Liver (tissue), 9 donors: ENCODE measurements around the gene FCN3. TPM values are rescaled to one million over a fixed set of nuclear protein-coding genes. Genes with fewer than 3 reads are reported as not detected.

Experiments used
- DNase-seq: peaks from one replicate; pipeline ENCODE4 v3.0.0-alpha.2; 2017; ENCODE audit warnings: low spot score
- H3K27ac ChIP-seq, 2 donors: one replicate each; pipeline ENCODE4 v1.7.0; 2013; ENCODE audit warnings: inconsistent platforms in 2 of 2, low read length in 2 of 2, control low read depth in 1 of 2, low read depth in 1 of 2, mild to moderate bottlenecking in 1 of 2
- H3K27me3 ChIP-seq, 4 donors: one replicate each; pipeline versions ENCODE4 v1.6.1 to v1.7.0; 2013; ENCODE audit warnings: low read length in 3 of 4, inconsistent platforms in 1 of 4, mild to moderate bottlenecking in 1 of 4, moderate library complexity in 1 of 4; ENCODE audit not compliant: control insufficient read depth in 4 of 4, insufficient read depth in 4 of 4
- H3K36me3 ChIP-seq, 4 donors: one replicate each; pipeline versions ENCODE4 v1.6.1 to v1.7.0; 2013; ENCODE audit warnings: low read length in 3 of 4, mild to moderate bottlenecking in 3 of 4, low read depth in 1 of 4, moderate library complexity in 1 of 4; ENCODE audit not compliant: control insufficient read depth in 4 of 4, insufficient read depth in 3 of 4
- H3K4me1 ChIP-seq, 4 donors: one replicate each; pipeline versions ENCODE4 v1.6.1 to v1.7.0; 2013; ENCODE audit warnings: low read length in 3 of 4, mild to moderate bottlenecking in 3 of 4, moderate library complexity in 1 of 4; ENCODE audit not compliant: control insufficient read depth in 4 of 4, insufficient read depth in 4 of 4
- H3K4me3 ChIP-seq, 3 donors: one replicate each; pipeline versions ENCODE4 v1.6.1 to v1.7.0; 2013; ENCODE audit warnings: low read length in 3 of 3, control low read depth in 1 of 3, low read depth in 1 of 3, mild to moderate bottlenecking in 1 of 3
- H3K9ac ChIP-seq, 2 donors: one replicate each; pipeline ENCODE4 v1.7.0; 2013; ENCODE audit warnings: low read length in 2 of 2, mild to moderate bottlenecking in 2 of 2, moderate library complexity in 2 of 2, control low read depth in 1 of 2, low read depth in 1 of 2
- H3K9me3 ChIP-seq, 4 donors: one replicate each; pipeline versions ENCODE4 v1.6.1 to v1.7.0; 2013; ENCODE audit warnings: low read length in 3 of 4; ENCODE audit not compliant: control insufficient read depth in 4 of 4
- EGR1 ChIP-seq, 2 donors: IDR thresholded peaks; 2 replicates each; pipeline ENCODE4 v1.6.1; 2016 to 2018; ENCODE audit warnings: antibody characterized with exemption in 2 of 2, low read depth in 2 of 2
- FOXA1 ChIP-seq: IDR thresholded peaks from 2 replicates; pipeline ENCODE4 v1.6.1; 2016; ENCODE audit warnings: antibody characterized with exemption
- FOXA2 ChIP-seq: IDR thresholded peaks from 2 replicates; pipeline ENCODE4 v1.6.1; 2016; ENCODE audit warnings: antibody characterized with exemption
- GABPA ChIP-seq, 2 donors: IDR thresholded peaks in 1 of 2; conservative IDR thresholded peaks in 1 of 2; 2 replicates each; pipeline ENCODE4 v1.6.1; 2016; ENCODE audit warnings: antibody characterized with exemption in 2 of 2, mild to moderate bottlenecking in 1 of 2, moderate library complexity in 1 of 2
- JUND ChIP-seq, 2 donors: IDR thresholded peaks; 2 replicates each; pipeline ENCODE4 v1.6.1; 2016; ENCODE audit warnings: antibody characterized with exemption in 2 of 2
- RXRA ChIP-seq, 2 donors: IDR thresholded peaks; 2 replicates each; pipeline ENCODE4 v1.6.1; 2017 to 2018; ENCODE audit warnings: antibody characterized with exemption in 2 of 2, mild to moderate bottlenecking in 1 of 2
- SP1 ChIP-seq: IDR thresholded peaks from 2 replicates; pipeline ENCODE4 v1.6.1; 2018; ENCODE audit warnings: antibody characterized with exemption, mild to moderate bottlenecking
- TAF1 ChIP-seq: conservative IDR thresholded peaks from 2 replicates; pipeline ENCODE4 v1.6.1; 2016; ENCODE audit warnings: antibody characterized with exemption, mild to moderate bottlenecking
- YY1 ChIP-seq: IDR thresholded peaks from 2 replicates; pipeline ENCODE4 v1.6.1; 2016; ENCODE audit warnings: antibody characterized with exemption, mild to moderate bottlenecking
- WGBS: extraction: QIAGEN DNeasy Blood & Tissue Kit; methylation state at CpG from one replicate; pipeline ENCODE4 v1.1.7; 2013; 5-methylcytosine and 5-hydroxymethylcytosine counted together
- polyA plus RNA-seq, 2 donors: library from polyadenylated mRNA; stranded (reverse) in 1 of 2; unstranded in 1 of 2; fragments of 200-250 nt in 1 of 2; fragments of >200 nt in 1 of 2; fragmentation: Nextera tagmentation in 1 of 2; extraction: Ambion mirVana in 1 of 2; gene quantifications; one replicate each; pipeline versions ENCODE4 v1.2.1 to v1.2.3, GENCODE V29; 2013 to 2015
- total RNA-seq, 2 donors: library from RNA; depleted of rRNA; stranded (reverse); fragments of >200 nt; gene quantifications; one replicate each; pipeline ENCODE4 v1.2.3, GENCODE V29; 2014
- TF ChIP-seq, protein P1 (sequence below): IDR thresholded peaks from 2 replicates; pipeline ENCODE4 v1.6.1; 2016; ENCODE audit warnings: antibody characterized with exemption
- TF ChIP-seq, protein P2 (sequence below): IDR thresholded peaks from 2 replicates; pipeline ENCODE4 v1.6.1; 2016; ENCODE audit warnings: antibody characterized with exemption, mild to moderate bottlenecking
- TF ChIP-seq, protein P3 (sequence below): fragments of 150-350 bp; IDR thresholded peaks from 2 replicates; pipeline ENCODE4 v1.5.1; 2017; ENCODE audit warnings: improper control_type of control experiment, low read depth, low read length; ENCODE audit not compliant: missing input control
- TF ChIP-seq, protein P4 (sequence below): IDR thresholded peaks from 2 replicates; pipeline ENCODE4 v1.6.1; 2016; ENCODE audit warnings: antibody characterized with exemption
- TF ChIP-seq, protein P5 (sequence below): IDR thresholded peaks from 2 replicates; pipeline ENCODE4 v1.6.1; 2016; ENCODE audit warnings: antibody characterized with exemption
- donor health status: healthy.
- donor health status: healthy.
- donor health status: healthy.
- donor health status: healthy.
- donor health status: healthy.

FCN3 gene
- total and polyA plus RNA-seq, 4 donors, result 87.3 to 310 (median 137) TPM

DNA sequence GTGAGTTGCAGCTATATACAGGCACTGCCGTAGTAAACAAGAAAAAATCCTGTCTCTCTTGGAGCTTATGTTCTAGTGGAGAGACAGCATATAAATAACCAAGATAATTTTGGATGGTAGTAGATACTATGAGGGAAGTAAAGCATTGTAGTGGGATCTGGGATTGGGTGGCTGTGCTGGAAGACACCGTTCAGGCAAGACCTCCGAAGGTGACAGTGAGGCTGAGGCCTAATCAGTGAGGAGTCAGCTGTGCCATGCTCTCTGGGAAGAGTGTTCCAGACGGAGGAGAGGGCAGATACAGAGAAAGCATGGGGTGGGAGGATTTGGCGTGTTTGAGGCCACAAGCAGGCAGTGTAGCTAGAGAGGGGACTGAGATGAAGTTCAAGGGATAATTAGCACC is 46.7 kb downstream of the FCN3 start:
- 93% methylated on average over 5 of the region's 5 CpGs for WGBS
- H3K9ac ChIP-seq, result no peak overlapping the region
- no peak overlapping the region for H3K4me3 ChIP-seq
- no peak for DNase-seq
- TF ChIP-seq YY1 (no peak), GABPA (IDR thresholded peaks at IDR 0.05 in 1 of 2, conservative IDR thresholded peaks at IDR 0.05 in 1 of 2) (no peak), FOXA2 (no peak), FOXA1 (no peak), SP1 (no peak), EGR1 (IDR thresholded peaks at IDR 0.05; ENCODE audit: low read depth in 2 of 2) (no peak), RXRA (IDR thresholded peaks at IDR 0.05) (no peak)
- TF ChIP-seq, protein P1, sequence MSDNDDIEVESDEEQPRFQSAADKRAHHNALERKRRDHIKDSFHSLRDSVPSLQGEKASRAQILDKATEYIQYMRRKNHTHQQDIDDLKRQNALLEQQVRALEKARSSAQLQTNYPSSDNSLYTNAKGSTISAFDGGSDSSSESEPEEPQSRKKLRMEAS, result no peak
- TF ChIP-seq, protein P2, sequence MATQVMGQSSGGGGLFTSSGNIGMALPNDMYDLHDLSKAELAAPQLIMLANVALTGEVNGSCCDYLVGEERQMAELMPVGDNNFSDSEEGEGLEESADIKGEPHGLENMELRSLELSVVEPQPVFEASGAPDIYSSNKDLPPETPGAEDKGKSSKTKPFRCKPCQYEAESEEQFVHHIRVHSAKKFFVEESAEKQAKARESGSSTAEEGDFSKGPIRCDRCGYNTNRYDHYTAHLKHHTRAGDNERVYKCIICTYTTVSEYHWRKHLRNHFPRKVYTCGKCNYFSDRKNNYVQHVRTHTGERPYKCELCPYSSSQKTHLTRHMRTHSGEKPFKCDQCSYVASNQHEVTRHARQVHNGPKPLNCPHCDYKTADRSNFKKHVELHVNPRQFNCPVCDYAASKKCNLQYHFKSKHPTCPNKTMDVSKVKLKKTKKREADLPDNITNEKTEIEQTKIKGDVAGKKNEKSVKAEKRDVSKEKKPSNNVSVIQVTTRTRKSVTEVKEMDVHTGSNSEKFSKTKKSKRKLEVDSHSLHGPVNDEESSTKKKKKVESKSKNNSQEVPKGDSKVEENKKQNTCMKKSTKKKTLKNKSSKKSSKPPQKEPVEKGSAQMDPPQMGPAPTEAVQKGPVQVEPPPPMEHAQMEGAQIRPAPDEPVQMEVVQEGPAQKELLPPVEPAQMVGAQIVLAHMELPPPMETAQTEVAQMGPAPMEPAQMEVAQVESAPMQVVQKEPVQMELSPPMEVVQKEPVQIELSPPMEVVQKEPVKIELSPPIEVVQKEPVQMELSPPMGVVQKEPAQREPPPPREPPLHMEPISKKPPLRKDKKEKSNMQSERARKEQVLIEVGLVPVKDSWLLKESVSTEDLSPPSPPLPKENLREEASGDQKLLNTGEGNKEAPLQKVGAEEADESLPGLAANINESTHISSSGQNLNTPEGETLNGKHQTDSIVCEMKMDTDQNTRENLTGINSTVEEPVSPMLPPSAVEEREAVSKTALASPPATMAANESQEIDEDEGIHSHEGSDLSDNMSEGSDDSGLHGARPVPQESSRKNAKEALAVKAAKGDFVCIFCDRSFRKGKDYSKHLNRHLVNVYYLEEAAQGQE, result no peak
- TF ChIP-seq, protein P3, sequence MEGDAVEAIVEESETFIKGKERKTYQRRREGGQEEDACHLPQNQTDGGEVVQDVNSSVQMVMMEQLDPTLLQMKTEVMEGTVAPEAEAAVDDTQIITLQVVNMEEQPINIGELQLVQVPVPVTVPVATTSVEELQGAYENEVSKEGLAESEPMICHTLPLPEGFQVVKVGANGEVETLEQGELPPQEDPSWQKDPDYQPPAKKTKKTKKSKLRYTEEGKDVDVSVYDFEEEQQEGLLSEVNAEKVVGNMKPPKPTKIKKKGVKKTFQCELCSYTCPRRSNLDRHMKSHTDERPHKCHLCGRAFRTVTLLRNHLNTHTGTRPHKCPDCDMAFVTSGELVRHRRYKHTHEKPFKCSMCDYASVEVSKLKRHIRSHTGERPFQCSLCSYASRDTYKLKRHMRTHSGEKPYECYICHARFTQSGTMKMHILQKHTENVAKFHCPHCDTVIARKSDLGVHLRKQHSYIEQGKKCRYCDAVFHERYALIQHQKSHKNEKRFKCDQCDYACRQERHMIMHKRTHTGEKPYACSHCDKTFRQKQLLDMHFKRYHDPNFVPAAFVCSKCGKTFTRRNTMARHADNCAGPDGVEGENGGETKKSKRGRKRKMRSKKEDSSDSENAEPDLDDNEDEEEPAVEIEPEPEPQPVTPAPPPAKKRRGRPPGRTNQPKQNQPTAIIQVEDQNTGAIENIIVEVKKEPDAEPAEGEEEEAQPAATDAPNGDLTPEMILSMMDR, result no peak
- TF ChIP-seq, protein P4, sequence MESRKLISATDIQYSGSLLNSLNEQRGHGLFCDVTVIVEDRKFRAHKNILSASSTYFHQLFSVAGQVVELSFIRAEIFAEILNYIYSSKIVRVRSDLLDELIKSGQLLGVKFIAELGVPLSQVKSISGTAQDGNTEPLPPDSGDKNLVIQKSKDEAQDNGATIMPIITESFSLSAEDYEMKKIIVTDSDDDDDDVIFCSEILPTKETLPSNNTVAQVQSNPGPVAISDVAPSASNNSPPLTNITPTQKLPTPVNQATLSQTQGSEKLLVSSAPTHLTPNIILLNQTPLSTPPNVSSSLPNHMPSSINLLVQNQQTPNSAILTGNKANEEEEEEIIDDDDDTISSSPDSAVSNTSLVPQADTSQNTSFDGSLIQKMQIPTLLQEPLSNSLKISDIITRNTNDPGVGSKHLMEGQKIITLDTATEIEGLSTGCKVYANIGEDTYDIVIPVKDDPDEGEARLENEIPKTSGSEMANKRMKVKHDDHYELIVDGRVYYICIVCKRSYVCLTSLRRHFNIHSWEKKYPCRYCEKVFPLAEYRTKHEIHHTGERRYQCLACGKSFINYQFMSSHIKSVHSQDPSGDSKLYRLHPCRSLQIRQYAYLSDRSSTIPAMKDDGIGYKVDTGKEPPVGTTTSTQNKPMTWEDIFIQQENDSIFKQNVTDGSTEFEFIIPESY, result no peak
- TF ChIP-seq, protein P5, sequence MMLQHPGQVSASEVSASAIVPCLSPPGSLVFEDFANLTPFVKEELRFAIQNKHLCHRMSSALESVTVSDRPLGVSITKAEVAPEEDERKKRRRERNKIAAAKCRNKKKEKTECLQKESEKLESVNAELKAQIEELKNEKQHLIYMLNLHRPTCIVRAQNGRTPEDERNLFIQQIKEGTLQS, result no peak
- H3K4me1 ChIP-seq, result peaks cover 0 to 13% (median 9%) of the 10 kb centered on the region in 4 donors
- H3K27ac ChIP-seq, result no peak overlapping the region
- no peaks in the 10 kb centered on the region for H3K27me3 ChIP-seq
- H3K9me3 ChIP-seq, result no peaks in the 10 kb centered on the region
- H3K36me3 ChIP-seq, result peaks cover 0 to 29% (median 11%) of the 10 kb centered on the region in 4 donors

DNA sequence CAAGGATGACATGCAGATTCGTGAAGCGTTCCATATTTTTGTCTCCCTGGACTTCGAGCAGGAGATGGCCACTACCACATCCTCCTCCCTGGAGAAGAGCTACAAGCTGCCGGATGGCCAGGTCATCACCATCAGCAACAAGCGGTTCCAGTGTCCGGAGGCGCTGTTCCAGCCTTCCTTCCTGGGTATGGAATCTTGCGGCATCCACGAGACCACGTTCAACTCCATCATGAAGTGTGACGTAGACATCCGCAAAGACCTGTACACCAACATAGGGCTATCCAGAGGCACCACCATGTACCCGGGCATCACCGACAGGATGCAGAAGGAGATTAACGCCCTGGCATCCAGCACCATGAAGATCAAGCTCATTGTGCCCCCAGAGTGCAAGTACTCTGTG is 49.3 kb downstream of the FCN3 start:
- no peak overlapping the region for H3K4me3 ChIP-seq
- H3K27me3 ChIP-seq, result no peaks in the 10 kb centered on the region
- H3K9ac ChIP-seq, result no peak overlapping the region
- DNase-seq, result no peak
- WGBS, result 94% methylated on average over 15 of the region's 15 CpGs
- peaks cover 0 to 20% (median 14%) of the 10 kb centered on the region in 4 donors for H3K4me1 ChIP-seq
- peaks cover 0 to 11% (median 5%) of the 10 kb centered on the region in 4 donors for H3K36me3 ChIP-seq
- H3K9me3 ChIP-seq, result no peaks in the 10 kb centered on the region
- TF ChIP-seq, protein P3, result no peak
- TF ChIP-seq TAF1 (no peak), FOXA2 (no peak), JUND (IDR thresholded peaks at IDR 0.05) (no peak), YY1 (no peak)
- TF ChIP-seq, protein P4, result no peak
- H3K27ac ChIP-seq, result no peak overlapping the region
